Measurements from ENCODE around the gene NVL.
"Not testable (repeated sequence)": the region's sequence is repeated elsewhere in the genome, so short reads cannot be mapped to it uniquely, and the experiment has no call there.

Gene NVL

DNA sequence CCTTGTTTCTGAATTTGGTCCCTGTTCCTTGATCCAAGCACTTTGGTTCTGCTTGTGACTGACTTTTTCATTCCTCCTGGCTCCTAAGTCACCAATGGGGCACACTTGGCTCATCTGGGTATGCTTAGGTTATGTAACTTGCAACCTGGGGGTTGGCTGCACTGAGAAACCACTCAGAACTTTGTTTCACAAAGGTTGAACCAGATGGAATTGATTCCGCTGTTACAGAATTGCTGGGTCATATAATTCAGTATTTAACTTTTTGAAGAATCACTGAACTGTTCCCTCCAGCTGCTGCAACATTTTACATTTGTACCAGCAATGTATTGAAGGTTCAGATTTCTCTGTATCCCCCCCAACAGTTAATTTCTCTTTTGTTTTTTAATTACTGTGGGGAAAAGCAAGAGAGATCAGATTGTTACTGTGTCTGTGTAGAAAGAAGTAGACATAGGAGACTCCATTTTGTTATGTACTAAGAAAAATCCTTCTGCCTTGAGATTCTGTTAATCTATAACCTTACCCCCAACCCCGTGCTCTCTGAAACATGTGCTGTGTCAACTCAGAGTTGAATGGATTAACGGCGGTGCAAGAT, 9.6 kb upstream of the NVL start:
- H3K27ac ChIP-seq: no peak overlapping the region
- H3K4me3 ChIP-seq: no peak overlapping the region

DNA sequence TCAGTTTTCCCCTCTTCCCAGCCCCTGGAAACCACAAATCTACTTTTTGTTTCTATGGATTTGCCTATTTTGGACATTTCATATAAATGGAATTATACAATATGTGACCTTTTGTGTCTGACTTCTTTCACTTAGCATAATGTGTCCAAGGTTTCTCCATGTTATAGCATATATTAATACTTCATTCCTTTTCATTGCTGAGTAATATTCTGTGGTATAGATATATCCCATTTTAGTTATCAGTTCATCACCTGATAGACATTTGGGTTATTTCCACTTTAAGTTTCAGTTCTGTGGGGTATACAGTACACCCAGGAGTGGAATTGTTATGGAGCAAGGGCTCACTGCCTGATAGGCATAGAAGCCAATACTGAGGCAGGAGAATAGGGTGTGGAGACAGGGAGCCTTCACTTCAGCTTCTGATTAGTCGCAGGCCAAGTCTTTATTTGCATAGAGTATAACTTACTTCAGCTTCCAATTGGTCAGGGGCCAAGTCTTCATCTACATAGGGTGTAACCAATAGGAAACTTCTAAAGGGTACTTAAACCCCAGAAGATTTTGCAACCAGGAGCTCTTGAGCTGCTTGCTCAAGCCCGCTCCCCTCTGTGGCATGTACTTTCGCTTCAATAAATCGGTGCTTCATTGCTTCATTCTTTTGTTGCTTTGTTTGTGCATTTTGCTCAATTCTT, 8.3 kb upstream of the NVL start:
- Histone ChIP-seq H3K4me3 (no peak overlapping the region), H3K27ac (no peak overlapping the region)

DNA sequence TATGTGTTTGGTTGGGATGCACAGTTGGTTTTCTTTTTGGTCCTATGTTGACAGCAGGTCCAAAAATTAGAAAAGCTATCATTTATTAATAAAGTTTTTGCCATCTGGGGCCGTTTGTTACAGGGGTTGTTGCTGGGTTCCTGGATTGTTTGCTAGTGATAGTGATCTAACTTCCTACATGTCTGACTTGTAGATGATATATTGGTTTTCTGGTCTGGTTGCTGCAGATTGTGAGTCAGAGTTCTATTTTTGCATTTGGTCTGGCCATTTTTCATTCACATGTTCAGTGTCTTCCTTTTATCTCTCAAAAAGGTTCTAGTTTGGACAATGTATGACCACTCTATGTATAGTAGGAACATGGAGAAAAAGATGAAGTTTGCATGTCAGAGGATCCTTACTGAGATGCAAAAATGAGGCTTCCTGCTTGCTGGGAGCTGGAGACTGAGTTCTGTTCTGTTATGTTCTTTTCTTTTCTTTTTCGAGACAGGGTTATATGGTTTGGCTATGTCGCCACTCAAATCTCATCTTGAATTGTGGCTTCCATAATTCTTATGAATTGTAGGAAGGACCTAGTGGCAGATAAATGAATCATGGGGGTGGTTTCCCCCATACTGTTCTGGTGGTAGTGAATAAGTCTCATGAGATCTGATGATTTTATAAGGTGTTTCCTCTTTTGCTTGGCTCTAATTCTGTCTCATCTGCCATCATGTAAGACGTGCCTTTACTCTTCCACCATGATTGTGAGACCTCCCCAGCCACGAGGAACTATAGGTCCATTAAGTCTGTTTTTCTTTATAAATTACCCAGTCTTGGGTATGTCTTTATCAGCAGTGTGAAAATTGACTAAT, 4.2 kb upstream of the NVL start:
- Histone ChIP-seq H3K27ac (no peak overlapping the region), H3K4me3 (no peak overlapping the region)

DNA sequence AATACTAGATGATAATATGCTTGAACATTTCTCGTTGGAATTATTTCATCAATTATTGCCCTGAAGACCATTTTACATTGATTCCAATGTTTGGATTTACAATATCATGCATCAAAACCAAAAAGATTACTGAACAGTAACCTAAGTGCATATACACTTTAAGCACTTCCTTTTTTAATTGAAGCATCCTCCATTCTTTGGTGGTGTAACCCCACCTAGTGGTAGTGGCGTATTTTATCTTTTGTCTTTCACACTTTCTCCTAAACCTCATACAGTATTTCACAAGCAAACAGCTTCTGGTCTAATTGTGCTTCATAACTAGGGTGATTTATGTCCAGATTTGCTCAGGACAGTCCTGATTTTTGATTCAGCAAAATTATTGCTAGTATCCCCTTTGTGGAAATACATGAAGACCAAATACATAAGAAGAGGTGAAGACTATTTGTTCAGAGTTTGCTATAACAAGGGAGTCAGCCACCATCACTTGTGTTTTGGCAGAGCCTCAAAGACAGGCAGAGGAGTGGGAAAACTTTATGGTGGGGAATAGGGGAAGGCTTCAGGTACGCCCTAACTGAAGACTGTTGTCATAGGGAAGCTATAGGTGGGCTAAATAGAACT, 3.4 kb upstream of the NVL start:
- Histone ChIP-seq H3K27ac (no peak overlapping the region), H3K4me3 (no peak overlapping the region)

DNA sequence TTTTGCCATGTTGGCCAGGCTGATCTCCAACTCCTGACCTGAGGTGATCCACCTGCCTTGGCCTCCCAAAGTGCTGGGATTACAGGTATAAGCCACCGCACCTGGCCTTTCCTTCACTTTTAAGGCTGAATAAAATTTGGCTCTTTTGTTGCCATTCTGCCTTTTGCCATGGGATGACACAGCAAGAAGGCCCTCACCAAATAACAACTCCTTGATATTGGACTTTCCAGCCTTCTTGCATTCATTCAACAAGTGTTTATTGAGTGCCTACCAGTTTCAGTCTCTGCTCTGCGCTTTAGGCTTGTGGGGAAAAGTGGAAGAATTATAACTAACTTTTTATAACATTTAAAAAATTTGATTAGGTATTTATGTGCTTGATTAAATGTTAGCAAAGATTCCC, 1.9 kb upstream of the NVL start:
- H3K4me3 ChIP-seq: no peak overlapping the region
- peak overlapping the region in 1 of 21 experiments; percentile 96 for H3K27ac ChIP-seq

DNA sequence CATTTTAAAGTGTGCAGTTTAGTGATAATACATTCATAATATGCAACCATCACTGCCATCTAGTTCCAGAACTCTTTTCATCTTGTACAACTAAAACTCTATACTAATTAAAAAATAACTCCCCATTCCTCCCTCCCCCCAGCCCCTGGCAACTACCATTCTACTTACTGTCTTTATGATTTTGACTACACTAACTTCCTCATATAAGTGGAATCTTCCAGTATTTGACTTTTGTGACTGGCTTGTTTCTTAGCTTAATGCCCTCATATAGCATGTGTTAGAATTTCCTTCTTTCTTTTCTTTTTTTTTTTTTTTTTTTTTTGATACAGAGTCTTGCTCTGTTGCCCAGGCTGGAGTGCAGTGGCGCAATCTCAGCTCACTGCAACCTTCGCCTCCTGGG, 1.4 kb upstream of the NVL start:
- H3K27ac ChIP-seq: peak overlapping the region in 9 of 21 experiments; percentile 88 to 98 (median 93)
- no peak overlapping the region for H3K4me3 ChIP-seq

DNA sequence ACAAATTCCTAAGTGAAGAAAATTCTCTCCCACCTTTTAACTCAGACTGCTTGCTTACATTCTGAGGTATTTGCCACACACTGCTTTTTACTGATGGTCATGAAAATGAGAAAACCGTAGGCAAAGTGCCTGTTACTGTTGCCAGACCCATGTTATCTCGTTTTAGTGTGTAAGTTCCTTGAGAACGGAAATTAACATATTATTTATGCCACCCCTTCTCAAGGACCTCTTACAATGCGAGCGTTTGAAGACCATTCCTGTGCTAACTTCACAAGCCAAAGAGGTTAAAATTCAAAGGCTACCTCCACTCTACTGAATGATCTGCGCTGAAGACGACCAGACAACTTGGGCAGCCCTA, 509 bp downstream of the NVL start:
- peak overlapping the region in 20 of 21 experiments; percentile 81 to 99 (median 94) for H3K27ac ChIP-seq
- H3K4me3 ChIP-seq: peak overlapping the region; percentile 62 to 84 (median 73)

DNA sequence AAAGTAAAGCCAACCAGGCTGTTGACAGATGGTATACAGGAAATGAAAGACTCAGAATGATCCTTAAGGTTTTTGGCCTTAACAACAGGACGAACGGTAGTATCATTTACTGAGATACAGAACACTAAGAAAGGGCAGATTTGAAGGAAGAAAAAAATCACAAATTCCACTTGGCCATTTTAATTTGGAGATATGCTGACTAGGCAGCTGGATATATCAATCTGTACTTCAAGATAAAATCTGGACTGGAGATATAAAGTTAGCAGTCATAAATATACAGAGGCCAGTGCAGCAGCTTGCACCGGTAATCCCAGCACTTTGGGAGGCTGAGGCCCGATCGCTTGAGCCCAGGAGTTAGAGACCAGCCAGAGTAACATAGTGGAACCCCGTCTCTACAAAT, 1.3 kb downstream of the NVL start:
- Histone ChIP-seq H3K4me3 (peak overlapping the region in 3 of 7 experiments; percentile 62 to 73 (median 69)), H3K27ac (peak overlapping the region in 5 of 21 experiments; percentile 92 to 96 (median 93))

DNA sequence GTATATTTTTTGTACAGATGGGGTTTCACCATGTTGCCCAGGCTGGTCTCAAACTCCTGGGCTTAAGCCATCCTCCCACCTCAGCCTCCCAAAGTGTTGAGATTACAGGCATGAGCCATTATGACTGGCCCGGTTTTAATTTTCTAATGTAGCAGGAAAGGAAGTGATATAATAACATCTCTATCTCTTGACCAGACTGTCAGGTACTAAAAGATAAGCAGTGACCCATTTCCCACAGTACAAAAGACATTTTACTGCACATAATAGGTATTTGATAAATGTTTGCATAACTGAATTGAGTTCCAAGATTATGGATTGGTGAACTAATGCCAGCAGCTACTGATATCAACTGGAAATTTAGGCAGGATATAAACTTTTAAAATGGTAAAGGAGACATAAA, 4.0 kb downstream of the NVL start:
- Histone ChIP-seq H3K27ac (no peak overlapping the region), H3K4me3 (no peak overlapping the region)

DNA sequence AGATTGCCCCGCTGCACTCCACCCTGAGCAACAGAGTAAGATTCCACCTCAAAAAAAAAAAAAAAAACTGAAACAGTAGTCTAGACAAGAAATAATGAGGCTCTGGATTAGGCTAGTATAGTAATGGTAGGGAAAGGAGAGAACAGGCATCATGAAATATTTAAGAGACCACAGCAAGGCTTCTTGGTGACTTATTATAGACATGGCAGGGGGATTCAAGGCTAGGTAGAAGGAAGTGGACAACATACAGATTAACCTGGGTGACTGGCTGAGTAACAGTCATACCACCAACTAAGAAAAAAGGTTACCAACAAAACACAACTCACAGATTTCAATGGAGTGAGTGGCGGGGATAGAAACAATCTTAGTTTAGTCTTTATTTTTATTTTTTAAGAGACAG, 8.3 kb downstream of the NVL start:
- no peak overlapping the region for H3K27ac ChIP-seq
- no peak overlapping the region for H3K4me3 ChIP-seq

DNA sequence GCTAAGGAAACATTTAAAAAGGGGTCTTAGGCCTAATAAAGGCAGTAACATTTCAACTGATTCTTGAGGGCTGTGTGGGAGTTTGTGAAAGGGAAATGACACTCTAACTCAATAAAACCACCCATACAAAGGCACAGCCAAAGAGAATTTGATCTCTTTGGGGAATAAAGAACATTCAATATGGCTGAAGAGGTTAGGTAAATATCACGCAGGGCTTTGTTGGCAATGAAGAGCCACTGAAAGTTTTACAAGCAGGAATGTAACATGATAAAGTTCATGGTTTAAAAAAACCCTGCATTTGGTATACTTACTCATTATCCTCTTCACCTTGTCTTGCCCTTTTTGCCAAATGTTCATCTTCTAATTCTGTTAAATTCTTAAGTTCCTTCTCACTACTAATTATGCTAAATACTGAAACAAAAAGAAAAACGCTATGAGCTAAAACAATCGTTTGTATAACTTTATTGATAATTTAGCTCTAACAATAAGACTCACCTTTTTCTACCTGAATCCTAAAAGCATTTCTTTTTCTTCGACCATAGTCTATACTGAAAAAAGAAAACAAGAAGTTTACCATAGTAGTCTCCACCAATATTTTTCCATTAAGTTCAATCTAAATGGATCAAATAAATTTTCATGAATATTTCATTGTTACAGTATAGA, 12.5 kb downstream of the NVL start:
- Histone ChIP-seq H3K4me3 (no peak overlapping the region), H3K27ac (no peak overlapping the region)

DNA sequence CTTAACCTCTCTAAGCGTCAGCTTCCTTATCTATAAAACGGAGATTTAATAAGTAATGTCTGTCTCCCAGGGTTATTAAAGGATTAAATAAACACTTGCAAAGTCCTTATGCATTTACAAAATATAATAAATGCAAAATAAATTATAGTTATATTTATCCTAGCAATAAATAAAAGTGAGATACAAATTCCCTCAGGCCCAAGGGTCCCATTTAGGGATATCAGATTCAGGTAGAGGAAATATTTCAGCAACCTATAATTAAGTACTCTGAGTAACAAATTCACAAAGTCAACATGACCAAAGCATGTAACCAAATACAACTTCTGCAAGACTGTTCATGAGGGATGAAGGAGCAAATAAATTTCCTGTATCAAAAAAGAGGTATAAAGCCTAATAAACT, 17.9 kb downstream of the NVL start:
- Histone ChIP-seq H3K27ac (no peak overlapping the region), H3K4me3 (no peak overlapping the region)

DNA sequence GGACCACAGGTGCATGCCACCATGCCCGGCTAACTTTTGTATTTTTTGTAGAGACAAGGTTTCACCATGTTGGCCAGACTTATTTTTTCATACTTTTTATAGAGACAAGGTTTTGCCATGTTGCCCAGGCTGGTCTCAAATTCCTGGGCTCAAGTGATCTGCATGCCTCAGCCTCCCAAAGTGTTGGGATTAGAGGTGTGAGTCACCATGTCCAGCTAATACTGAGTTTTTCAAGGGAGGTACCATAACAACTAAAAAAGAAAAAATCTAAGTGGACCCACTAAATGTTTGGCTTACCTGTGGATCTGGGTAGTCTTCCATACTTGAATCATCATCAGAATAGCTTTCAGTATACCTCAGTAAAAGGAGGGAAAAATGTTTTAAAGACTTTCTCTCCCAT, 18.5 kb downstream of the NVL start:
- H3K27ac ChIP-seq, H3K4me3 ChIP-seq: not testable (repeated sequence)

DNA sequence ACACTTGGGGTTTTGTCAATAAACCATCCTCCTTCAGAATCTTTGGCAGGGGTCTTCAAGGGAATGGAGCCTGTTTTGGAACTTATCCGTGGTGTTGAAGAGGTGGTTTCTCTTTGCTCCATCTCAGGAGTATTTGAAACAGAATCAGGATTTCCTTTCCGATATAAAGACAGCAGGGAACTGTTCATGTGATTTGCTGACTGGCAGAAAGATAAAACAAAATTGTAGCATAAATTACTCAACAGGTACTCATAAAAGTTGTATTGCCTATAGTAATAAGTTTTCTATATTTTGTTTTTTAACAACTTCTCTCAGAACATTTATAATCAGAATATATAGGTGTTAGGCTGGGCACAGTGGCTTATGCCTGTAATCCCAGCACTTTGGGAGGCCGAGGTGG, 21.9 kb downstream of the NVL start:
- Histone ChIP-seq H3K4me3 (no peak overlapping the region), H3K27ac (no peak overlapping the region)

DNA sequence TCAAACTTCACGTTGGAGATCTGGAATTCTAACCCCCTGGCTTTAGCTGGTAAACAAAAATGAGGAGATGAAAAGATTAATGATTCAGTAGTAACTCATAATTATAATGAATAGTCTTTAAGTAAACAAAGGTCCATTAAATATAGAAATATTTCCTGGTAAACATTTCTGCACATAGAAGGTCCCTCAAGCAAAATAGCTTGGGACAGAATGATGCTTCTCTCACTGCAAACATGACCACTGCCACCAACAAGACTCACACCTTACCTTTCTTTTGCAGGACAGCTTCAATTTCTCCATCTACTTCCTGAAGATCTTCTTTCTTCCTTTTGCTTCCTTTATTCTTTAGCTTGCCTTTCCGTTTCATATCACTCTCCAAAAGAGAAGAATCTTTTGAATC, 25.2 kb downstream of the NVL start:
- Histone ChIP-seq H3K4me3 (no peak overlapping the region), H3K27ac (no peak overlapping the region)

DNA sequence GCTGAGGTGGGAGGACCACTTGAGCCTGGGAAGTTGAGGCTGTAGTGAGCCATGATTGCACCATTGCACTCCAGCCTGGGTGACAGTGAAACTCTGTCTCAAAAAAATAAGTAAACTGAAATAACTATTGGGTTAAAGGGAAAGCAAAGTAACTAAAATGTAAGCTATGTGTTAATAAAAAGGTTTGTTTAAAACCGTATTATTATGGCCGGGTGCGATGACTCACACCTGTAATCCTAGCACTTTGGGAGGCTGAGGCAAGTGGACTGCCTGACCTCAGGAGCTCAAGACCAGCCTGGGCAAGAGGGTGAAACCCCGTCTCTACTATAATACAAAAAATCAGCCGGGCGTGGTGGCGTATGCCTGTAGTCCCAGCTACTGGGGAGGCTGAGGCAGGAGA, 27.0 kb downstream of the NVL start:
- no peak overlapping the region for H3K27ac ChIP-seq
- no peak overlapping the region for H3K4me3 ChIP-seq

DNA sequence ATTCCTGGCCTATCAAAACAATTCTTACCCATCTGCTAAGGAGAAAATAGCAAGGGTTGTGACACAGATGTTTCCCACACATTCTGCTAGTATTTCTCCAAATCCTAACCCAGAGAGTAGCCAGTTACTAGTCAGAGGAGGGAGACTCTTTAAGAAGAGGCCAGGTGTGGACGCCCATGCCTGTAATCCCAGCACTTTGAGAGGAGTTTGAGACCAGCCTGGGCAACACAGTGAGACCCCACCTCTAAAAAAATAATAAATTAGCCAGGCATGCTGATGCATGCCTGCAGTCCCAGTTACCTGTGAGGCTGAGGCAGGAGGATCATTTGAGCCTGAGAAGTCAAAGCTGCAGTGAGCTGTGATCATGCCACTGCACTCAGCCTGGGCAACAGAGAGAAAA, 28.6 kb downstream of the NVL start:
- H3K27ac ChIP-seq: no peak overlapping the region
- H3K4me3 ChIP-seq: no peak overlapping the region

DNA sequence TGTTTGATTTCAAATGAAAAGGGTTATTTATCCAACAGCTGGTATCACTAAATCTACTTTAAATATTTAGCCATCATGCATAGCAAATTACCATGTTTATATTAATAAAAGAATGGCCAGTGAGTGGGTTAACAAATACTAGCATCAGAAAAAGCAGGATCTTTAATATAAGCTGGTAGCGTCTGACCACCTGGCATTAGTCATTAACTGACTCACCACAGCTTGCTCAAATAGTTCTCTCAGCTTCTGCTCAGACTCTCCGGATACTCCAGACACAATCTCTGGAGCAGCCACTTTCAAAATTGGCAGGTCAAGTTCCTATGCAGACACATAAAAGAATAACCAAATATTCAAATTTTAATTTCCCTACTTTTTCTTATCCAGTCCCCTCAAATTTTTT, 29.6 kb downstream of the NVL start:
- Histone ChIP-seq H3K4me3 (no peak overlapping the region), H3K27ac (no peak overlapping the region)

DNA sequence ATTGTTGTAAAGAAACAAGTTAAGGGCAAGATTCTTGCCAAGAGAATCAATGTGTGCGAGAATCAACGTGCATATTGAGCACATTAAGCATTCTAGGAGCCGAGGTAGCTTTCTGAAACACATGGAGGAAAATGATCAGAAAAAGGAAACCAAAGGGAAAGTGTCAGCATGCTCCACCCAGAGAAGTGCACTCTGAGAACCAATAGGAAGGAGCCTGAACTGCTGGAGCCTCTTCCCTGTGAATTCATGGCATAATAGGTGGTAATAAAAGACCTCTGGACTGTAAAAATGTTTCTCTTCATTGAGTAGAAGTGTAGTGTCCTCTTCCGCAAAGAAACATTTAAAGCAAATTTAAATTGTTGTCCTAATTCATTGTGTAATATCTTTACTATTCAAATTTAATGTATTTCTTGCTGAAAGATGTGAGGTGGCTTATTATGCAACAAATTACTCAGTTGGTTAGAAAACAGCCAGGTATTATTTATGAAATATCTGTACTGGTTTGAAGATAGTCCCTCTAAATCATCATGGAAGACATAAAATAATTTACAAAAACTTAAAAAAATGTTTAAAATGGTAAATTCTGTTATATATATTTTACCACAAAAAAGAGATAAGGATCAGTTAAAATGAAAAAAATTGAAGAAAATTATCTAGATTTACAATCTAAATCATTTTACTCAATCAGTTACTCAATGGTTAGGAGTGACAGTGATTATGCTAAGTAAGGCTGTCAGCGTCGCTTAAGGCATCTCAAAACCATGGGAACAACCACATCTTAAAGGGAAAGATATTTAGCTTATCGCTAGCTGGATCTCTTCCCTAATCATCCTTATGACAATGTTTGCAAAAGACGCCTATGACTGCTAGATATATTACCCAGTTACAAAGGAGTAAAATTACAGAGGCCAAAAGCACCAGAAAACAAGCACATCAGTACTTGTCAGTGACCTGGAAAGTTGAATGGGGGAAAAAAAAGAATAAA, 31.3 kb downstream of the NVL start:
- Histone ChIP-seq H3K27ac (peak overlapping the region in 6 of 21 experiments; percentile 2 to 24 (median 17)), H3K4me3 (no peak overlapping the region)

Data from skin epidermis (tissue), 12 donors.